H1 (cell line): ENCODE results near the gene ZSCAN29. TPM values are rescaled to one million over a fixed set of nuclear protein-coding genes. Genes with fewer than 3 reads are reported as not detected.

Experiments
- CTCF ChIA-PET: fragments of 300-600 bp; sonication (Branson Sonifier 250); formaldehyde crosslinking; loops from one replicate; lab custom pipeline; 2021; ENCODE audit not compliant: partially characterized antibody; lab: Charles Lee
- POLR2A ChIA-PET: fragments of 300-600 bp; sonication (Branson Sonifier 250); formaldehyde crosslinking; loops from one replicate; lab custom pipeline; 2021; ENCODE audit warnings: inconsistent platforms; ENCODE audit not compliant: partially characterized antibody; lab: Charles Lee
- DNase-seq, 2 experiments: peaks; one replicate each; pipeline versions ENCODE4 v3.0.0 to v3.0.0-alpha.2; 2010 to 2022; ENCODE audit warnings: low spot score in 2 of 2, low read depth in 1 of 2, mixed read lengths in 1 of 2
- FAIRE-seq: peaks from 2 replicates; lab custom pipeline; 2011; peaks lifted over from hg19 to GRCh38; lab: Jason Lieb, UNC
- H2AFZ ChIP-seq: 2 replicates; pipeline ENCODE4 v1.8.1; 2012; ENCODE audit warnings: low read length, inconsistent platforms
- H2AK5ac ChIP-seq: 2 replicates; pipeline ENCODE4 v1.6.1; 2013; ENCODE audit warnings: low read depth, low read length
- H2BK120ac ChIP-seq: replicated peaks from 2 replicates; pipeline ENCODE3; 2013; ENCODE audit warnings: low read depth, low read length, inconsistent platforms
- H2BK12ac ChIP-seq: 2 replicates; pipeline ENCODE4 v1.6.1; 2013; ENCODE audit warnings: low read depth, low read length
- H2BK15ac ChIP-seq: 2 replicates; pipeline ENCODE4 v1.6.1; 2013; ENCODE audit warnings: low read length
- H2BK20ac ChIP-seq: 2 replicates; pipeline ENCODE4 v1.6.1; 2013; ENCODE audit warnings: low read length
- H2BK5ac ChIP-seq: 2 replicates; pipeline ENCODE4 v1.6.1; 2013; ENCODE audit warnings: low read depth, low read length
- H3K14ac ChIP-seq: 2 replicates; pipeline ENCODE4 v1.6.1; 2013; ENCODE audit warnings: inconsistent platforms; ENCODE audit not compliant: insufficient read length
- H3K18ac ChIP-seq: 2 replicates; pipeline ENCODE4 v1.6.1; 2013; ENCODE audit warnings: low read length; ENCODE audit errors: extremely low read depth
- H3K23ac ChIP-seq: 2 replicates; pipeline ENCODE4 v1.6.1; 2013; ENCODE audit warnings: inconsistent platforms; ENCODE audit not compliant: insufficient read length
- H3K23me2 ChIP-seq: 2 replicates; pipeline ENCODE4 v1.6.1; 2013; ENCODE audit warnings: low read depth, low read length
- H3K27ac ChIP-seq: 2 replicates; pipeline ENCODE4 v1.6.1; 2011; ENCODE audit warnings: low read depth, low read length, inconsistent platforms
- H3K27me3 ChIP-seq, 4 experiments: replicated peaks in 1 of 4; 1 replicate in 1 of 4; 2 replicates in 3 of 4; pipeline versions ENCODE4 v1.6.1 to v1.8.1; 2011 to 2013; ENCODE audit warnings: low read length in 3 of 4, mild to moderate bottlenecking in 3 of 4, inconsistent platforms in 2 of 4, mixed read lengths in 2 of 4, moderate library complexity in 1 of 4; ENCODE audit not compliant: control insufficient read depth in 3 of 4, insufficient read depth in 3 of 4; ENCODE audit errors: extremely low read depth in 1 of 4
- H3K36me3 ChIP-seq, 4 experiments: 2 replicates each; pipeline versions ENCODE4 v1.6.1 to v1.8.1; 2011 to 2013; ENCODE audit warnings: mild to moderate bottlenecking in 4 of 4, low read length in 3 of 4, moderate library complexity in 2 of 4, control low read depth in 1 of 4, inconsistent platforms in 1 of 4; ENCODE audit not compliant: insufficient read depth in 4 of 4, control insufficient read depth in 2 of 4
- H3K4ac ChIP-seq: replicated peaks from 2 replicates; pipeline ENCODE3; 2013; ENCODE audit warnings: low read length, low read depth, mixed read lengths, inconsistent platforms; ENCODE audit not compliant: insufficient read length
- H3K4me1 ChIP-seq, 4 experiments: replicated peaks in 1 of 4; 1 replicate in 1 of 4; 2 replicates in 3 of 4; pipeline versions ENCODE4 v1.6.1 to v1.8.1; 2011 to 2013; ENCODE audit warnings: low read length in 3 of 4, inconsistent platforms in 2 of 4, mixed read lengths in 1 of 4; ENCODE audit not compliant: insufficient read depth in 4 of 4, control insufficient read depth in 3 of 4
- H3K4me2 ChIP-seq, 2 experiments: 2 replicates each; pipeline versions ENCODE4 v1.6.1 to v1.8.1; 2011 to 2013; ENCODE audit warnings: low read depth in 2 of 2, low read length in 2 of 2, control low read depth in 1 of 2, inconsistent platforms in 1 of 2, mild to moderate bottlenecking in 1 of 2; ENCODE audit not compliant: insufficient read depth in 1 of 2
- H3K4me3 ChIP-seq, 4 experiments: fragments of 200-600, 300-600 bp in 1 of 4; sonication (generic), shearing (Covaris generic), sonication (Bioruptor Twin) in 1 of 4; 2 replicates each; pipeline versions ENCODE4 v1.5.1 to v1.8.1; 2011 to 2016; ENCODE audit warnings: low read length in 4 of 4, low read depth in 3 of 4, control low read depth in 2 of 4, inconsistent platforms in 2 of 4, mild to moderate bottlenecking in 2 of 4, mixed read lengths in 1 of 4, moderate library complexity in 1 of 4; ENCODE audit not compliant: insufficient read depth in 2 of 4; ENCODE audit errors: extremely low read depth in 1 of 4
- H3K56ac ChIP-seq: replicated peaks from 2 replicates; pipeline ENCODE3; 2013; ENCODE audit warnings: low read depth, mild to moderate bottlenecking, mixed read lengths, low read length, inconsistent platforms; ENCODE audit not compliant: insufficient read length
- H3K79me1 ChIP-seq: 2 replicates; pipeline ENCODE4 v1.6.1; 2013; ENCODE audit warnings: low read depth, low read length, control low read depth
- H3K79me2 ChIP-seq, 2 experiments: 2 replicates each; pipeline versions ENCODE4 v1.6.1 to v1.8.1; 2012 to 2013; ENCODE audit warnings: low read length in 2 of 2, mild to moderate bottlenecking in 2 of 2, inconsistent platforms in 1 of 2; ENCODE audit not compliant: insufficient read depth in 2 of 2, control insufficient read depth in 1 of 2
- H3K9ac ChIP-seq, 4 experiments: replicated peaks in 1 of 4; 1 replicate in 1 of 4; 2 replicates in 3 of 4; pipeline versions ENCODE4 v1.6.1 to v1.8.1; 2011 to 2013; ENCODE audit warnings: low read depth in 3 of 4, low read length in 3 of 4, control low read depth in 2 of 4, mild to moderate bottlenecking in 2 of 4, moderate library complexity in 2 of 4, inconsistent platforms in 1 of 4; ENCODE audit errors: extremely low read depth in 1 of 4
- H3K9me3 ChIP-seq, 2 experiments: 2 replicates each; pipeline versions ENCODE4 v1.6.1 to v1.8.1; 2012 to 2013; ENCODE audit warnings: mild to moderate bottlenecking in 2 of 2, moderate library complexity in 2 of 2, control low read depth in 1 of 2, inconsistent platforms in 1 of 2, low read depth in 1 of 2, low read length in 1 of 2, mixed read lengths in 1 of 2; ENCODE audit not compliant: insufficient read depth in 2 of 2
- H4K20me1 ChIP-seq, 2 experiments: replicated peaks in 1 of 2; 2 replicates each; pipeline versions ENCODE3 to v1.8.1; 2011 to 2013; ENCODE audit warnings: inconsistent platforms in 2 of 2, low read length in 2 of 2, mild to moderate bottlenecking in 1 of 2; ENCODE audit not compliant: insufficient read depth in 2 of 2, control insufficient read depth in 1 of 2
- H4K5ac ChIP-seq: 2 replicates; pipeline ENCODE4 v1.6.1; 2013; ENCODE audit warnings: low read length, low read depth, mixed read lengths, inconsistent platforms; ENCODE audit not compliant: insufficient read length
- H4K8ac ChIP-seq: 2 replicates; pipeline ENCODE4 v1.8.0; 2013; ENCODE audit warnings: mild to moderate bottlenecking, moderate library complexity, low read length, inconsistent platforms; ENCODE audit not compliant: insufficient read depth; ENCODE audit errors: extremely low read depth
- H4K91ac ChIP-seq: replicated peaks from 2 replicates; pipeline ENCODE3; 2013; ENCODE audit warnings: low read length, mixed read lengths, inconsistent platforms; ENCODE audit not compliant: insufficient read length
- ASH2L ChIP-seq: fragments of 200-600, 300-600 bp; sonication (generic); IDR thresholded peaks from one replicate; pipeline ENCODE4 v1.7.1; 2017; ENCODE audit warnings: low read length
- WGBS, 2 experiments: shearing (Covaris generic) in 1 of 2; methylation state at CpG; one replicate each; pipeline versions ENCODE4 v1.1.6 to v1.1.7; 2013 to 2015; ENCODE audit warnings: low lambda C conversion rate in 2 of 2, mixed read lengths in 2 of 2, inconsistent platforms in 1 of 2, low coverage in 1 of 2, missing lambda C conversion rate in 1 of 2; ENCODE audit not compliant: insufficient replicate concordance in 2 of 2, insufficient coverage in 1 of 2, insufficient read length in 1 of 2; ENCODE audit errors: extremely low coverage in 1 of 2, missing lambda C conversion rate in 1 of 2; 5-methylcytosine and 5-hydroxymethylcytosine counted together
- polyA plus RNA-seq, 7 experiments: library from polyadenylated mRNA; depleted of rRNA in 3 of 7; stranded (reverse) in 5 of 7; unstranded in 2 of 7; fragments of >200 nt in 5 of 7; fragments of 200-250 nt in 2 of 7; gene quantifications; 1 replicate in 5 of 7; 2 replicates in 1 of 7; 4 replicates in 1 of 7; pipeline versions ENCODE4 v1.2.1 to v1.2.3, GENCODE V29; 2011 to 2013; ENCODE audit warnings: missing spikeins in 2 of 7, mixed read lengths in 2 of 7
- total RNA-seq: library from RNA; stranded (reverse); fragmentation: NEBNext Ultra II Directional; extraction: Animal tissue kit (Norgen Biotek cat#: 25700); gene quantifications from 2 replicates; pipeline ENCODE4 v1.2.1, GENCODE V29; 2021

Gene ZSCAN29
- total and polyA plus RNA-seq, 2 of the 8 experiments (the other 6 are each of a cell fraction or from before 2014, with no cell fraction given): 6.4 to 41.3 TPM

DNA sequence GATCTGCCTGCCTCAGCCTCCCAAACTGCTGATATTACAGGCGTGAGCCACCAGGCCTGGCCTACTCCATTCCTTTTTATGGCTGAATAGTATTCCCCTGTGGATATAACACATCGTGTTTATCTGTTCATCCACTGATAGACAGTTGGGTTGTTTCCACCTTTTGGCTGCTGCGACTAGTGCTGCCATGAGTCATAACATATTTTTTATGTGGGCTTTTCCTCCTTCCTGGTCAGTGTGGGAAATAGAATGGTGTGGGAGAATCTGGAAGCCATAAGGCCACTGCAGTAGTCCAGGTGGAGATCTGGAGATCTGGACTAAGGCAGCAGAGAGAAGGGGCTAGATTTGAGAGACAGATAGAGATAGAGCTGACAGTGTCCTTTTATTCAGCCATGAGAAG lies 56.7 kb downstream of the ZSCAN29 start:
- no peak overlapping the region for H3K14ac ChIP-seq
- no peak overlapping the region for H4K91ac ChIP-seq
- no peak for TF ChIP-seq ASH2L
- H3K4me1 ChIP-seq: peaks cover 0 to 3% (median 2%) of the 10 kb centered on the region in 4 experiments; a peak in 2 of 7 replicates
- H3K4me3 ChIP-seq: no peak overlapping the region
- no peak overlapping the region for H3K18ac ChIP-seq
- H2BK120ac ChIP-seq: no peak overlapping the region
- H3K23me2 ChIP-seq: no peaks in the 10 kb centered on the region
- POLR2A ChIA-PET: no interaction called here
- no peaks in the 10 kb centered on the region for H3K36me3 ChIP-seq
- no peak overlapping the region for H3K4ac ChIP-seq
- FAIRE-seq (no peak), DNase-seq (no peak)
- CTCF ChIA-PET: interaction anchor here (0.6 to 2.4 kb wide), 2 partner anchors 42 to 90 kb away, joined by 3 to 6 read pairs; no protein-coding TSS in a partner anchor
- no peak overlapping the region for H2BK20ac ChIP-seq
- no peak overlapping the region for H2BK12ac ChIP-seq
- H3K27me3 ChIP-seq: no peaks in the 10 kb centered on the region; a peak in 2 of 7 replicates
- no peak overlapping the region for H2BK5ac ChIP-seq
- H3K9me3 ChIP-seq: no peaks in the 10 kb centered on the region
- H3K79me2 ChIP-seq: no peaks in the 10 kb centered on the region
- H2BK15ac ChIP-seq: no peak overlapping the region
- H3K9ac ChIP-seq: no peak overlapping the region
- H3K4me2 ChIP-seq: no peak overlapping the region
- H3K79me1 ChIP-seq: no peaks in the 10 kb centered on the region
- no peak overlapping the region for H2AK5ac ChIP-seq
- no peaks in the 10 kb centered on the region for H4K20me1 ChIP-seq
- H4K8ac ChIP-seq: no peak overlapping the region
- no peak overlapping the region for H3K23ac ChIP-seq
- H4K5ac ChIP-seq: no peak overlapping the region
- no peak overlapping the region for H3K56ac ChIP-seq
- 85% methylated on average over 3 of the region's 3 CpGs; no CpG with 5 or more reads in 1 of the 2 experiments for WGBS, 2 experiments
- no peak overlapping the region for H3K27ac ChIP-seq
- H2AFZ ChIP-seq: no peak overlapping the region
